ENCODE measurements around the gene C1QTNF5. TPM values are rescaled to one million over a fixed set of nuclear protein-coding genes. Genes with fewer than 3 reads are reported as not detected.

C1QTNF5 gene
- total RNA-seq, 1 experiment from 2014 or later, result not detected

DNA sequence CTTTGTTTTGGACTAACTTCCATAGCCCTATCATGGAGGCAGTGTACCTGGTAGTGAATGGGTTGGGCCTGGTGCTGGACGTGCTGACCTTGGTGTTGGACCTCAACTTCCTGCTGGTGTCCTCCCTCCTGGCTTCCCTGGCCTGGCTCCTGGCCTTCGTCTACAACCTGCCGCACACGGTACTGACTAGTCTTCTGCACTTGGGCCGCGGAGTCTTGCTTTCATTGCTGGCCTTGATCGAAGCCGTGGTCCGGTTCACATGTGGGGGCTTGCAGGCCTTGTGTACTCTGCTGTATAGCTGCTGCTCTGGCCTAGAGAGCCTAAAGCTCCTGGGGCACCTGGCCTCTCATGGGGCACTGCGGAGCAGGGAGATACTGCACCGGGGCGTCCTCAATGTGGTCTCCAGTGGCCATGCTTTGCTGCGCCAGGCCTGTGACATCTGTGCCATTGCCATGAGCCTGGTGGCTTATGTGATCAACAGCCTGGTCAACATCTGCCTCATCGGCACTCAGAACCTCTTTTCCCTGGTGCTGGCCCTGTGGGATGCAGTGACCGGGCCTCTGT lies 5.5 kb downstream of the C1QTNF5 start:
- Histone ChIP-seq H3K36me3 (ENCODE audit: control insufficient read depth in 1 of 2, insufficient read depth in 2 of 2, low read length in 2 of 2) (peaks cover 0 to 12% of the 10 kb centered on the region in 2 experiments; a peak in 2 of 4 replicates), H4K20me1 (ENCODE audit: insufficient read depth) (no peaks in the 10 kb centered on the region), H2AFZ (ENCODE audit: low read depth, low read length, poor library complexity, severe bottlenecking) (no peak overlapping the region), H3K4me3 (replicated peaks in 1 of 2; ENCODE audit: low read depth in 1 of 2, low read length in 2 of 2) (peak overlapping the region; percentile 84 to 95), H3K9ac (ENCODE audit: low read length) (peak overlapping the region; percentile 95), H3K4me2 (ENCODE audit: low read length) (peak overlapping the region; percentile 89), H3K27me3 (ENCODE audit: insufficient read depth, low read length) (no peaks in the 10 kb centered on the region), H3K9me3 (ENCODE audit: control insufficient read depth in 1 of 2, insufficient read depth in 1 of 2, low read depth in 1 of 2, low read length in 2 of 2) (no peaks in the 10 kb centered on the region), H3K79me2 (ENCODE audit: insufficient read depth, low read length) (peaks cover 30% of the 10 kb centered on the region), H3K9me2 (ENCODE audit: insufficient read depth) (no peaks in the 10 kb centered on the region), H3K27ac (ENCODE audit: low read depth, low read length) (peak overlapping the region; percentile 73), H3K4me1 (ENCODE audit: control insufficient read depth in 1 of 2, insufficient read depth in 2 of 2, low read length in 2 of 2) (peaks cover 9 to 48% of the 10 kb centered on the region in 2 experiments)
- DNase-seq (ENCODE audit: low read depth, low spot score) (no peak), ATAC-seq (no peak)
- 0 out of 2 replicates have a peak, but pooled peaks have one; percentile 18 for TF ChIP-seq ZFX (IDR thresholded peaks at IDR 0.05)
- no peak for TF ChIP-seq EZH2phosphoT487 (IDR thresholded peaks at IDR 0.05; ENCODE audit: borderline replicate concordance)
- TF ChIP-seq TCF7L2 (IDR thresholded peaks at IDR 0.05; ENCODE audit: borderline replicate concordance, extremely low read depth, insufficient read depth, insufficient read length), result no peak
- no peak for TF ChIP-seq SP1 (IDR thresholded peaks at IDR 0.05; ENCODE audit: low read depth)
- ChIA-PET CTCF (interaction anchor here (0.7 to 1.6 kb wide), 2 partner anchors 13 to 41 kb away, joined by 3 to 4 read pairs; no protein-coding TSS in a partner anchor), POLR2A (interaction anchor here (0.6 kb wide), 1 partner anchor 232 kb away, joined by 3 read pairs; no protein-coding TSS in a partner anchor), RAD21 (ENCODE audit: low non-redundant PET in 1 of 2, low total read pairs in 2 of 2, uncharacterized antibody in 2 of 2, unreplicated experiment in 2 of 2) (no interaction called here)
- intact Hi-C loops (cut with micrococcal nuclease), result no loop called here
- no TSS peak for BruUV-seq (replicated peaks)

DNA sequence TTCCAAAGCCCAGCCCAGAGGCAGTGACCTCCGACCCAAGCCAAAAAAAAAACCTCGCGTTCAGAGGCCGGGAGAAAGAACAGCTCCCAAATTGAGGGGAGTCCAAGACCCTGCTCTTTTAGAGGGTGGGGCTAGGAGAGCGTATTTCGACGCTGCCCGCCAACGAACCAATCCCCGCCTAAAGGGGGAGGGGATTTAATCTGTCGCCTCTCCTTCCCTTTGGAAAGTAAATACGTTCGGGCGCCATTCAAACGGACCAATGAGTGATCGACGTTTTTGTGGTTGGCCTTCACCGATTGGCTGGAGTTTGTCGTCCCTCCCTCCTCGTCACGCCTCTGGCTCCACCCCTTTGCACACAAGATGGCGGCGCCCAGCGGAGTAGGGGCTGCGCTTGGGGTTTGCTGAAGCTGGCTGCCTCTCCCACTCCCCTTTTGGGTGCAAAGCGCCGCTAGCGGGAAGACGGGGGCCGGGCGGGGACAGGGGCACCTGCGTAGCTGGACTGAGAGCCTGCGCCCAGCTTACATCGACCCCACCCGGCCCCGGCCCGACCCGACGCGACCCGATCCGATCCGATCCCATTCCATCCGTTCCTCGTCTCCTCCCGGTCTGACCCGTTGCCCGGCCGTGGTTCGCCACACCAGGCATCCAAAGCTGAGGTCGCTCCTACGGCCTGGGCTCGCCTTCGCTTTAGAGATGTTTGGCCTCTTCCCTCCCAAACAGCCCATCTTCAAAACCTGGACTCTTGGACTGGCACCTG lies 6.3 kb downstream of the C1QTNF5 start, which contains the start of gene RNF26:
RNF26 (plus strand) TSS at position 354 of the 757 bp plus-strand sequence. CDS start 596 bp downstream, outside the sequence.
- Histone ChIP-seq H4K20me1 (ENCODE audit: insufficient read depth) (no peaks in the 10 kb centered on the region), H3K27me3 (ENCODE audit: insufficient read depth, low read length) (no peaks in the 10 kb centered on the region), H3K36me3 (ENCODE audit: control insufficient read depth in 1 of 2, insufficient read depth in 2 of 2, low read length in 2 of 2) (peaks cover 0 to 12% of the 10 kb centered on the region in 2 experiments; a peak in 2 of 4 replicates), H3K4me1 (ENCODE audit: control insufficient read depth in 1 of 2, insufficient read depth in 2 of 2, low read length in 2 of 2) (peaks cover 9 to 40% of the 10 kb centered on the region in 2 experiments), H3K27ac (ENCODE audit: low read depth, low read length) (peak within 1 kb of the TSS; percentile 73), H3K4me3 (replicated peaks in 1 of 2; ENCODE audit: low read depth in 1 of 2, low read length in 2 of 2) (peak within 1 kb of the TSS; percentile 84 to 95), H3K9ac (ENCODE audit: low read length) (peak within 1 kb of the TSS; percentile 95), H2AFZ (ENCODE audit: low read depth, low read length, poor library complexity, severe bottlenecking) (peak within 1 kb of the TSS; percentile 74), H3K79me2 (ENCODE audit: insufficient read depth, low read length) (peaks cover 30% of the 10 kb centered on the region), H3K4me2 (ENCODE audit: low read length) (peak within 1 kb of the TSS; percentile 89), H3K9me3 (ENCODE audit: control insufficient read depth in 1 of 2, insufficient read depth in 1 of 2, low read depth in 1 of 2, low read length in 2 of 2) (no peaks in the 10 kb centered on the region), H3K9me2 (ENCODE audit: insufficient read depth) (no peaks in the 10 kb centered on the region)
- BruUV-seq (replicated peaks), result TSS peak; percentile 68
- intact Hi-C loops (cut with micrococcal nuclease), result no loop called here
- ChIA-PET POLR2A (no interaction called here), RAD21 (ENCODE audit: low non-redundant PET in 1 of 2, low total read pairs in 2 of 2, uncharacterized antibody in 2 of 2, unreplicated experiment in 2 of 2) (no interaction called here), CTCF (interaction anchor here (0.7 to 1.6 kb wide), 2 partner anchors 12 to 22 kb away, joined by 3 to 4 read pairs; no protein-coding TSS in a partner anchor)
- TF ChIP-seq ELF1 (IDR thresholded peaks at IDR 0.05; ENCODE audit: borderline replicate concordance, low read depth), result no peak
- no peak for TF ChIP-seq SIN3A (IDR thresholded peaks at IDR 0.05; ENCODE audit: low read depth)
- TF ChIP-seq YY1 (IDR thresholded peaks at IDR 0.05; ENCODE audit: extremely low read depth, insufficient replicate concordance, low read depth, low read length), result peak; percentile 98
- no peak for TF ChIP-seq CEBPB (IDR thresholded peaks at IDR 0.05; ENCODE audit: low read depth)
- TF ChIP-seq SRF (IDR thresholded peaks at IDR 0.05; ENCODE audit: low read depth), result no peak
- peak; percentile 83 for TF ChIP-seq POLR2AphosphoS5 (IDR thresholded peaks at IDR 0.05; ENCODE audit: low read depth, low read length)
- TF ChIP-seq, protein P1, sequence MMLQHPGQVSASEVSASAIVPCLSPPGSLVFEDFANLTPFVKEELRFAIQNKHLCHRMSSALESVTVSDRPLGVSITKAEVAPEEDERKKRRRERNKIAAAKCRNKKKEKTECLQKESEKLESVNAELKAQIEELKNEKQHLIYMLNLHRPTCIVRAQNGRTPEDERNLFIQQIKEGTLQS (IDR thresholded peaks at IDR 0.05), result no peak
- TF ChIP-seq, protein P2, sequence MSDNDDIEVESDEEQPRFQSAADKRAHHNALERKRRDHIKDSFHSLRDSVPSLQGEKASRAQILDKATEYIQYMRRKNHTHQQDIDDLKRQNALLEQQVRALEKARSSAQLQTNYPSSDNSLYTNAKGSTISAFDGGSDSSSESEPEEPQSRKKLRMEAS (IDR thresholded peaks at IDR 0.05), result no peak
- no peak for TF ChIP-seq EZH2phosphoT487 (IDR thresholded peaks at IDR 0.05; ENCODE audit: borderline replicate concordance)
- no peak for TF ChIP-seq EZH2 (IDR thresholded peaks at IDR 0.05)
- peak; percentile 97 for TF ChIP-seq SP1 (IDR thresholded peaks at IDR 0.05; ENCODE audit: low read depth)
- ATAC-seq, result peak; percentile 81
- DNase-seq (ENCODE audit: low read depth, low spot score), result peak; percentile 97
